GM21526 (cell line): ENCODE measurements around the gene PTK7.
"Not testable (repeated sequence)": the region's sequence is repeated elsewhere in the genome, so short reads cannot be mapped to it uniquely, and the experiment has no call there.

ENCODE experiments used
- ATAC-seq: cut with Tn5 transposase; IDR thresholded peaks from one replicate; pipeline ENCODE4 v1.9.1; 2021; ENCODE audit warnings: moderate library complexity; ENCODE audit not compliant: unreplicated experiment, low FRiP score

PTK7 gene

GRCh38 chr6:43113431-43114260, 37.5 kb downstream of the PTK7 start:
- no peak for ATAC-seq

- ATAC-seq, result no peak
Observed at GRCh38 chr6:43115365-43115764, 39.3 kb downstream of the PTK7 start.

- ATAC-seq, result not testable (repeated sequence)
Observed at GRCh38 chr6:43117466-43117865, 41.4 kb downstream of the PTK7 start.

GRCh38 chr6:43119482-43119881, 43.4 kb downstream of the PTK7 start:
- no peak for ATAC-seq

GRCh38 chr6:43120101-43120763, 44.1 kb downstream of the PTK7 start:
- no peak for ATAC-seq

- no peak for ATAC-seq
Observed at GRCh38 chr6:43120944-43121913, 45.1 kb downstream of the PTK7 start.

GRCh38 chr6:43122146-43122545, 46.0 kb downstream of the PTK7 start:
- no peak for ATAC-seq

GRCh38 chr6:43123461-43124314, 47.6 kb downstream of the PTK7 start:
- ATAC-seq, result no peak

- no peak for ATAC-seq
Observed at GRCh38 chr6:43124481-43124880, 48.4 kb downstream of the PTK7 start.

GRCh38 chr6:43125119-43125518, 49.0 kb downstream of the PTK7 start:
- no peak for ATAC-seq

GRCh38 chr6:43125555-43125954, 49.4 kb downstream of the PTK7 start:
- ATAC-seq, result no peak

- no peak for ATAC-seq
Observed at GRCh38 chr6:43127180-43127579, 51.1 kb downstream of the PTK7 start.

- ATAC-seq, result no peak
Observed at GRCh38 chr6:43127877-43128276, 51.8 kb downstream of the PTK7 start.

- no peak for ATAC-seq
Observed at GRCh38 chr6:43128926-43129325, 52.8 kb downstream of the PTK7 start.

GRCh38 chr6:43129434-43130194, 53.5 kb downstream of the PTK7 start:
- ATAC-seq, result no peak

GRCh38 chr6:43130429-43130828, 54.3 kb downstream of the PTK7 start:
- ATAC-seq, result no peak

GRCh38 chr6:43131379-43131778, 55.3 kb downstream of the PTK7 start:
- not testable (repeated sequence) for ATAC-seq

- no peak for ATAC-seq
Observed at GRCh38 chr6:43138267-43138666, 62.2 kb downstream of the PTK7 start.

- ATAC-seq, result not testable (repeated sequence)
Observed at GRCh38 chr6:43139973-43140372, 63.9 kb downstream of the PTK7 start.
